ENCODE measurements around the gene DMC1. TPM values are rescaled to one million over a fixed set of nuclear protein-coding genes. Genes with fewer than 3 reads are reported as not detected.
"Not testable (repeated sequence)": the region's sequence is repeated elsewhere in the genome, so short reads cannot be mapped to it uniquely, and the experiment has no call there.

The DMC1 gene
- 1 to 10 TPM in 3 of 4 donors, under 1 TPM in 1; 0.83 to 3.2 (median 1.9) TPM for total RNA-seq
- 6.5 TPM for polyA plus RNA-seq
- long read RNA-seq, donor 1, partial matches to known transcripts, result 0 of 1 reads
- long read RNA-seq, donor 1, other reads (novel, unspliced or antisense), result 0 of 1 reads
- long read RNA-seq, donor 2, partial matches to known transcripts, result 0 of 3 reads
- long read RNA-seq, donor 2, other reads (novel, unspliced or antisense), result 1 of 3 reads
- long read RNA-seq, donor 3, partial matches to known transcripts, result 0 of 9 reads
- long read RNA-seq, donor 3, other reads (novel, unspliced or antisense), result 8 of 9 reads
- long read RNA-seq, donor 4, partial matches to known transcripts, result 0 of 1 reads
- long read RNA-seq, donor 4, other reads (novel, unspliced or antisense), result 1 of 1 reads

GRCh38 chr22:38569972-38570778, at the start of gene DMC1:
Gene DMC1, minus strand, starts transcription at chr22:38570183. Its CDS starts 1,927 bp downstream, at chr22:38568256.
- 2% methylated on average over 63 of the region's 64 CpGs for WGBS
- Histone ChIP-seq H3K9me3 (ENCODE audit: control insufficient read depth, low read length) (no peaks in the 10 kb centered on the region), H3K4me1 (ENCODE audit: control insufficient read depth, insufficient read depth, low read length) (no peaks in the 10 kb centered on the region), H3K27ac (ENCODE audit: low read length) (peak within 1 kb of the TSS; percentile 90), H3K4me3 (ENCODE audit: low read length) (peak within 1 kb of the TSS; percentile 92), H3K27me3 (ENCODE audit: control insufficient read depth, insufficient read depth) (no peaks in the 10 kb centered on the region)
- DNase-seq, result peak; percentile 95 to 99 (median 97)
- intact Hi-C loops (cut with DNase I), result loop anchor here in 2 of 4 donors (5.0 to 10.0 kb wide), 6 partner anchors 55 to 518 kb away; partner anchors contain the start of gene DDX17 (in 1 of the 2)
- ATAC-seq, result peak; percentile 98

GRCh38 chr22:38618682-38619081, 48.7 kb upstream of the DMC1 start:
- Histone ChIP-seq H3K9me3 (ENCODE audit: control insufficient read depth, low read length) (no peaks in the 10 kb centered on the region), H3K27ac (ENCODE audit: low read length) (no peak overlapping the region), H3K27me3 (ENCODE audit: control insufficient read depth, insufficient read depth) (no peaks in the 10 kb centered on the region), H3K4me1 (ENCODE audit: control insufficient read depth, insufficient read depth, low read length) (no peaks in the 10 kb centered on the region), H3K4me3 (ENCODE audit: low read length) (no peak overlapping the region)
- intact Hi-C loops (cut with DNase I), result no loop called here
- ATAC-seq, result no peak
- 99% methylated on average over 2 of the region's 2 CpGs for WGBS
- DNase-seq, result no peak

GRCh38 chr22:38618258-38618657, 48.3 kb upstream of the DMC1 start:
- no peaks in the 10 kb centered on the region for H3K27me3 ChIP-seq (ENCODE audit: control insufficient read depth, insufficient read depth)
- H3K9me3 ChIP-seq (ENCODE audit: control insufficient read depth, low read length), result no peaks in the 10 kb centered on the region
- H3K27ac ChIP-seq (ENCODE audit: low read length), result no peak overlapping the region
- H3K4me3 ChIP-seq (ENCODE audit: low read length), result no peak overlapping the region
- ATAC-seq (no peak), DNase-seq (no peak)
- WGBS, result 98% methylated on average over 1 of the region's 1 CpG
- intact Hi-C loops (cut with DNase I), result no loop called here
- H3K4me1 ChIP-seq (ENCODE audit: control insufficient read depth, insufficient read depth, low read length), result no peaks in the 10 kb centered on the region

DNA sequence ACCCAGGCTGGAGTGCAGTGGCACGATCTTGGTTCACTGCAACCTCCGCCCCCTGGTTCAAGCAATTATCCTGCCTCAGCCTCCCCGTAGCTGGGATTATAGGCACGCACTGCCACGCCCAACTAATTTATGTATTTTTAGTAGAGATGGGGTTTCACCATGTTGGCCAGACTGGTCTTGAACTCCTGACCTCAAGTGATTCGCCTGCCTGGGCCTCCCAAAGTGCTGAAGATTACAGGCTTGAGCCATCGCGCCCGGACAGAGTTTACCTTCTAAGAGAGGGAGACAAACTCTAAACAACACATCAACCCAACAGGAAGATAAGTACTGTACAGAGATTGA, 45.1 kb upstream of the DMC1 start:
- H3K9me3 ChIP-seq (ENCODE audit: control insufficient read depth, low read length); DNase-seq; H3K4me3 ChIP-seq (ENCODE audit: low read length); H3K4me1 ChIP-seq (ENCODE audit: control insufficient read depth, insufficient read depth, low read length); intact Hi-C loops (cut with DNase I); H3K27me3 ChIP-seq (ENCODE audit: control insufficient read depth, insufficient read depth): not testable (repeated sequence)
- 90% methylated on average over 9 of the region's 9 CpGs for WGBS
- peak in 1 of 2 donors; percentile 14 for ATAC-seq
- H3K27ac ChIP-seq (ENCODE audit: low read length), result peak overlapping the region; percentile 80

DNA sequence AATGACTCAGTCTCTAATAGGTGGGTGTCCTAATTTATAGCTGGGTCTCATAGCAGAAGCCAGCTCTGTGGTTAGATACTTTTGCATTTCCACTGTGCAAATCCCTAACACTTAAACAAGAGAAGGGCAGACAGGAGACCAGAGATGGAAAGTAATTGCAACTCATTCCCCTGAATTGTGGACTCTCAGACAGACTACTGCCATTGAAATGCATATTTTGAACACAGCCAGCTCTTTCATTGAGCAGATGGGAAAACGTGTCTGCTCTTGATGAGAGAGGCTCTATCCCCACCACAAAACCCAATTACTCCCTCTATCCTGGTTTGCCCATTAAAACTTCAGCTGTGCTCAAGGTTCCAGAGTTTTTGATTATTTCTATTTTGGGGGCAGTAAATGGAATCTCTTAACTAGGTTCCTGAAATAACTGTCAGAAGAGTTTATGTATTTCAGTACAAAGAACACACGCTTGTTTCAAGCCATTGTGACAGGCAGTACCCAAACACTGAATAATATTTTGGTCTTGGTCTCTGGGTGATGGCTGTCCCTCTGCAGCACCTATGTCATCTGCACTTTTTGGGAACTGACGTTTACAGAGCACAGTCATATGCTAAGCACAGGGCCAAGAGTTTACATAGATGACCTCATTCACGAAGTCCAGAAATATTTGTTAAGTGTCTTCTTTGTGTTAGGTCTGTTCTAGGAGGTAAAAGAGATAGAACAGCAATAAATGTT, 44.5 kb upstream of the DMC1 start:
- WGBS, result 54% methylated on average over 4 of the region's 4 CpGs
- intact Hi-C loops (cut with DNase I), result no loop called here
- H3K4me3 ChIP-seq (ENCODE audit: low read length), result no peak overlapping the region
- peak overlapping the region; percentile 80 for H3K27ac ChIP-seq (ENCODE audit: low read length)
- peak; percentile 78 for ATAC-seq
- DNase-seq, result no peak
- H3K9me3 ChIP-seq (ENCODE audit: control insufficient read depth, low read length), result no peaks in the 10 kb centered on the region
- H3K27me3 ChIP-seq (ENCODE audit: control insufficient read depth, insufficient read depth), result no peaks in the 10 kb centered on the region
- H3K4me1 ChIP-seq (ENCODE audit: control insufficient read depth, insufficient read depth, low read length), result no peaks in the 10 kb centered on the region

GRCh38 chr22:38613588-38613987, 43.6 kb upstream of the DMC1 start:
- WGBS, result 90% methylated on average over 4 of the region's 4 CpGs
- Histone ChIP-seq H3K4me3 (ENCODE audit: low read length) (no peak overlapping the region), H3K27me3 (ENCODE audit: control insufficient read depth, insufficient read depth) (no peaks in the 10 kb centered on the region), H3K4me1 (ENCODE audit: control insufficient read depth, insufficient read depth, low read length) (no peaks in the 10 kb centered on the region), H3K9me3 (ENCODE audit: control insufficient read depth, low read length) (no peaks in the 10 kb centered on the region), H3K27ac (ENCODE audit: low read length) (no peak overlapping the region)
- DNase-seq, result no peak
- intact Hi-C loops (cut with DNase I), result no loop called here
- ATAC-seq, result no peak

DNA sequence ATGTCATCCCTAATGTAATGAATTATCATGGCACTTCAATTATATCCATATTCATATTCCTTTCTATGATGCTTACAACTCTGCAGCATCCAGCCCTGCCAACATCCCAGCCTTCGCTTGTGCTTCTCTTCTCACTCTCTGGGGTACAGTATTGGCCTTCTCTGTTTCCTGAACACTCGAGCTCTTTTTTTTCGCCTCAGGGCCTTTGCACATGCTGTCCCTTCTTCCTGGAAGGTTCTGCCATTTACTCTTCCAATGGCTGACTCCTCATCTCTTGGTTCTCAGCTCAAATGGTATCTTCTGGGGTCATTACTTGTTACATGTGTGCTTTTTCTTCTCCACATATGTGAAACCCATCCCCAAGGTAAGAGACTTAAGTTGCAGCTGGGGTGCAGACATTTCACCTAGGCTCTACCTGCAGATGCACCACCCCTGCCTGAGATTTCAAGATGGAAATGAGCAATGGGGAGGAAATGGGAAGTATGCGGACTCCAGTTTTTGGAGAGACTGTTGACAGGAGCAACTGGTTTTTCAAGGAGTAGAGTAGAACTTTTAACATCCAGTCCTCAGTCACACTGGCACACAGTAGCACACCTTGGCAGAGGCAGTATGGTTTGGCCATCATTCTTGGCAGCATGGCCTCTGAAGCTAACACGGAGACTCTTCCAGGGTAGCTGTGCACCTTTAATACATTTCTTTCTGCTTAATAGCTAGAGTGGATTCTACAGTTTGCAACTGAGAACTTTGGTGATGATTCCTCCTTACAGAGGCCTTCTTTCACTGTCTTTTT, 42.4 kb upstream of the DMC1 start:
- WGBS, result 85% methylated on average over 5 of the region's 5 CpGs
- Histone ChIP-seq H3K4me3 (ENCODE audit: low read length) (no peak overlapping the region), H3K4me1 (ENCODE audit: control insufficient read depth, insufficient read depth, low read length) (no peaks in the 10 kb centered on the region), H3K27ac (ENCODE audit: low read length) (no peak overlapping the region), H3K27me3 (ENCODE audit: control insufficient read depth, insufficient read depth) (no peaks in the 10 kb centered on the region), H3K9me3 (ENCODE audit: control insufficient read depth, low read length) (no peaks in the 10 kb centered on the region)
- ATAC-seq, result no peak
- DNase-seq, result no peak
- intact Hi-C loops (cut with DNase I), result no loop called here

- no peak for ATAC-seq
- WGBS, result 97% methylated on average over 5 of the region's 5 CpGs
- DNase-seq, result no peak
These were observed 41.6 kb upstream of the DMC1 start for GRCh38 chr22:38611559-38611958.

GRCh38 chr22:38610234-38610633, 40.3 kb upstream of the DMC1 start:
- no peak for DNase-seq
- ATAC-seq, result no peak
- intact Hi-C loops (cut with DNase I), result no loop called here
- Histone ChIP-seq H3K4me3 (ENCODE audit: low read length) (no peak overlapping the region), H3K9me3 (ENCODE audit: control insufficient read depth, low read length) (no peaks in the 10 kb centered on the region), H3K27ac (ENCODE audit: low read length) (no peak overlapping the region), H3K4me1 (ENCODE audit: control insufficient read depth, insufficient read depth, low read length) (no peaks in the 10 kb centered on the region), H3K27me3 (ENCODE audit: control insufficient read depth, insufficient read depth) (no peaks in the 10 kb centered on the region)
- 93% methylated on average over 5 of the region's 5 CpGs for WGBS

More at GRCh38 chr22:38611559-38611958, 41.6 kb upstream of the DMC1 start:
- H3K4me3 ChIP-seq (ENCODE audit: low read length), result no peak overlapping the region
- no peak overlapping the region for H3K27ac ChIP-seq (ENCODE audit: low read length)
- no peaks in the 10 kb centered on the region for H3K9me3 ChIP-seq (ENCODE audit: control insufficient read depth, low read length)
- H3K4me1 ChIP-seq (ENCODE audit: control insufficient read depth, insufficient read depth, low read length), result no peaks in the 10 kb centered on the region
- intact Hi-C loops (cut with DNase I), result no loop called here
- no peaks in the 10 kb centered on the region for H3K27me3 ChIP-seq (ENCODE audit: control insufficient read depth, insufficient read depth)

- H3K4me3 ChIP-seq (ENCODE audit: low read length), result no peak overlapping the region
- no peaks in the 10 kb centered on the region for H3K9me3 ChIP-seq (ENCODE audit: control insufficient read depth, low read length)
- H3K27me3 ChIP-seq (ENCODE audit: control insufficient read depth, insufficient read depth), result no peaks in the 10 kb centered on the region
- H3K27ac ChIP-seq (ENCODE audit: low read length), result no peak overlapping the region
- intact Hi-C loops (cut with DNase I), result no loop called here
- DNase-seq (no peak), ATAC-seq (no peak)
- 71% methylated on average over 13 of the region's 13 CpGs for WGBS
- no peaks in the 10 kb centered on the region for H3K4me1 ChIP-seq (ENCODE audit: control insufficient read depth, insufficient read depth, low read length)
These were observed 39.2 kb upstream of the DMC1 start for GRCh38 chr22:38608992-38609750.
